ENCODE results near the gene THSD7B. TPM values are rescaled to one million over a fixed set of nuclear protein-coding genes. Genes with fewer than 3 reads are reported as not detected.

THSD7B gene
- total RNA-seq, 1 experiment from 2014 or later = 0.28 TPM

DNA sequence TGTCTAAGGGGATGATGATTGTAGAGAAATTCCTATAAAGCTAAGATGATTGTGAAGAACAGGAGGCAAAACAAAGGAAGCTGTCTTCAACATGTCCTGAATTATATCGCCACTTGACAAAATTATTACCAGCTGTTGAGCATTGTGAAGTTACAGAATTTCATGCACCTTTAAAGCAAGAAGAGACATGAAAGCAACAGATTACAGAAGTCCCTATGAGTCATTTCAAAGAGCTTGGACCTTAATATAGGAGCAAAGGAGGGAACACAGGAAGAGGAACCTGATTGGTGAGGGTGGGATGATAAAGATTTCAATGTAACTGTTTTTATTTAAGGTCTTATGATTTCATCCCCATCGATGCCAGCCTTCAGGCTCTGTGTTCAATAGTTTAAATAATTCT, 672.0 kb downstream of the THSD7B start:
- H3K4me3 ChIP-seq (ENCODE audit: insufficient read depth, low read depth, low read length) = no peak overlapping the region
- no peaks in the 10 kb centered on the region for H3K27me3 ChIP-seq (ENCODE audit: control insufficient read depth, insufficient read depth, low read length)
- H3K36me3 ChIP-seq (replicated peaks; ENCODE audit: control insufficient read depth, insufficient read depth, low read length) = no peaks in the 10 kb centered on the region
- DNase-seq = no peak

DNA sequence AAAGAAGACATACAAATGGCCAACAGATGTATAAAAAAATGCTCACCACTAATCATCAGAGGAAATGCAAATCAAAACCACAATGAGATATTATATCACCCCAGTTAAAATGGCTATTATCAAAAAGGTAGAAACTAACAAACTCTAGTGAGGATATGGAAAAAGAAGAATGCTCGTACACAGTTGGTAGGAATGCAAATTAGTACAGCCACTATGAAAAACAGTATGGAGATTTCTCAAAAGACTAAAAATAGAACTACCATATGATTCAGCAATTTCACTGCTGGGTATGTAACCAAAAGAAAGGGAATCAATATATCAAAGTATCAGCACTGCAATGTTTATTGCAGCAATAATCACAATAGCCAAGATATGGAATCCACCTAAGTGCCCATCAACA, 679.6 kb downstream of the THSD7B start:
- H3K36me3 ChIP-seq (replicated peaks; ENCODE audit: control insufficient read depth, insufficient read depth, low read length) = no peaks in the 10 kb centered on the region
- DNase-seq = no peak
- H3K4me3 ChIP-seq (ENCODE audit: insufficient read depth, low read depth, low read length) = no peak overlapping the region
- no peaks in the 10 kb centered on the region for H3K27me3 ChIP-seq (ENCODE audit: control insufficient read depth, insufficient read depth, low read length)

DNA sequence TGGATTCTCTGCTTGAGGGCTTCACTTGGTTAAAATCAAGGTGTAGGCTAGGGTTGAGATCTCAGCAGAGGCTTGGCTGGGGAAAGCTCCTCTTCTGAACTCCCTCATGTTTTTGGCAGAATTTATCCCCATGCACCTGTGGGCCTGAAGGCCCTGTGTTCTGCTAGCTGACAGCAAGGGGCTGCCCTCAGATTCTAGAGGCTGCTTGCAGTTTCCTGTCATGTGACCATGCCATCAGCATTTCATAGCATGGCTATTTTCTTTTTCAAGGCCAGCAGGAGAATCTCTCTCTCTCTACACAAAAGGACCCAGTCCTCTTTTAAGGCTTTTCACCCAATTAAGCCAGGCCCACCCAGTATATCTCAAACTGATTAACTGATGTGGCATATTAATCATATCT, 684.1 kb downstream of the THSD7B start:
- DNase-seq = no peak
- H3K36me3 ChIP-seq (replicated peaks; ENCODE audit: control insufficient read depth, insufficient read depth, low read length) = no peaks in the 10 kb centered on the region
- no peak overlapping the region for H3K4me3 ChIP-seq (ENCODE audit: insufficient read depth, low read depth, low read length)
- no peaks in the 10 kb centered on the region for H3K27me3 ChIP-seq (ENCODE audit: control insufficient read depth, insufficient read depth, low read length)

GRCh38 chr2:137454886-137455285, 689.5 kb downstream of the THSD7B start:
- Histone ChIP-seq H3K36me3 (replicated peaks; ENCODE audit: control insufficient read depth, insufficient read depth, low read length) (no peaks in the 10 kb centered on the region), H3K4me3 (ENCODE audit: insufficient read depth, low read depth, low read length) (no peak overlapping the region), H3K27me3 (ENCODE audit: control insufficient read depth, insufficient read depth, low read length) (no peaks in the 10 kb centered on the region)
- DNase-seq = no peak

GRCh38 chr2:137467246-137467862, 702.0 kb downstream of the THSD7B start:
- Histone ChIP-seq H3K36me3 (replicated peaks; ENCODE audit: control insufficient read depth, insufficient read depth, low read length) (no peaks in the 10 kb centered on the region), H3K4me3 (ENCODE audit: insufficient read depth, low read depth, low read length) (no peak overlapping the region), H3K27me3 (ENCODE audit: control insufficient read depth, insufficient read depth, low read length) (no peaks in the 10 kb centered on the region)
- peak; percentile 19 for DNase-seq

DNA sequence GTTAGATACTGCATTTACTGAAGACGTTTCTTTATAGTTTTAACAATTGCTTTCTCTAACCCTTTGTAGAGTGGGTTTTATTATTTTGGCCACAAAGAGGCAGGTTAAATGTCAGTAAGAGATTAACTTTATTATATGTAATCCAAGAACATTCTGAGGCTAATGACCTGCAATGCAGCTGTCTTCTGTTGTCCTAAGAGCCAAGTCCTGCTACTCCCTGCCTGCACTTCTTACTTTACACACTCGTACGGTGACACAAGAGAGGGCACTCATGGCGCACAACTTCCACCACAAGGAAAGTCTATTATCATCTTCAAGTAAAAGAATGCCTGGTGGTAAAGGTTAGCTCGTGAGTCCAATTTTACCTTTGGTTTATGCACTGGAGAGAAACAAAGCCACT, 727.9 kb downstream of the THSD7B start:
- H3K27me3 ChIP-seq (ENCODE audit: control insufficient read depth, insufficient read depth, low read length) = no peaks in the 10 kb centered on the region
- no peak overlapping the region for H3K4me3 ChIP-seq (ENCODE audit: insufficient read depth, low read depth, low read length)
- no peak for DNase-seq
- no peaks in the 10 kb centered on the region for H3K36me3 ChIP-seq (replicated peaks; ENCODE audit: control insufficient read depth, insufficient read depth, low read length)

GRCh38 chr2:137500599-137500998, 735.3 kb downstream of the THSD7B start:
- Histone ChIP-seq H3K36me3 (replicated peaks; ENCODE audit: control insufficient read depth, insufficient read depth, low read length) (no peaks in the 10 kb centered on the region), H3K27me3 (ENCODE audit: control insufficient read depth, insufficient read depth, low read length) (no peaks in the 10 kb centered on the region), H3K4me3 (ENCODE audit: insufficient read depth, low read depth, low read length) (no peak overlapping the region)
- DNase-seq = no peak

DNA sequence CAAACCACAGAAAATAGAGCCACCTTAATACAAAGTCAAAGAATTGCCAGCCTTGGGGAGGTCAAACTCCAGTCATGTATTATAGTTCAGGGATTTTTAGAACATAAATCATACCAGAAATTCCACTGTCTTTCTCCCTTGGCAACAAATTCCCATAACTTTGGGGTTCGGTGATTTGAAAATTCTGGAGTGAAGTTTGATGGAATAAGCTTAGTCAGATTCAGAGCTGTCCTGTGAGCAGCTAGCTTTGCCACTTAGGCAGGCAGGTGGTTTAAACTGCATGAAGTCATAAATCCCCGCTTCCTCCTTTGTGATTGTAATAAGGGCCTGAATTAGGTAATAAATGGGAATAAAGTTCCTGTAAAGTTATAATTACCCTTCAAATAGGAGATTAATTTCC, 741.9 kb downstream of the THSD7B start:
- no peaks in the 10 kb centered on the region for H3K36me3 ChIP-seq (replicated peaks; ENCODE audit: control insufficient read depth, insufficient read depth, low read length)
- H3K4me3 ChIP-seq (ENCODE audit: insufficient read depth, low read depth, low read length) = no peak overlapping the region
- no peaks in the 10 kb centered on the region for H3K27me3 ChIP-seq (ENCODE audit: control insufficient read depth, insufficient read depth, low read length)
- DNase-seq = peak; percentile 7

DNA sequence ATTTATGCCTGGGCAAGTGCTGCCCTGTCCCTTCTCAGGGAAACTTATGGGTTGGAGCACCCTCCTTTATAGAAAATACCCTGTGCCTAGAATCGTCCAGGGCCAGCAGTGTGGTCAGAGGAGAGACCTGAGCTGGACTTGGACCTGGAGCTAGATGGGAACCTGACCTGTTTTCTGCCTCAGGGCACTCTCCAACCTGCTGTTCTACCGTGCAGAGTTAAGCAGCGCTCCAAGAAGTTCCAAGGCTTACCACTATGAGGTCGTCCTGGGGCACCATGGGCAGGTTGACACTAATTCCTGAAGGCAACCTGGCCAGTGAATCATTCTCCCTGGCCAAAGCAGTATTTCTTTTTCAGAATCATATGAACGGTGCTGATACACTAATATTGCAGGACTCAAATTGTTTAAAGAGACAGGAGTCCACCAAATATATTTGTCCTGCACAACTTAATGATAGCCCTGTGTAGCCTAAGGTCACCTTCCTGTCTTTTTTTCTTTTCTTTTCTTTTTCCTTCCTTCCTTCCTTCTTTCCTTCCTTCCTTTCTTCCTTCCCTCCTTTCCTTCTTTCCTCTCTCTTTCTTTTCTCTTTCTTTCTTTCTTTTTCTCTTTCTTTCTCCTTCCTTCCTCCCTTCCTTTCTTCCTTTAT, 743.5 kb downstream of the THSD7B start:
- no peaks in the 10 kb centered on the region for H3K36me3 ChIP-seq (replicated peaks; ENCODE audit: control insufficient read depth, insufficient read depth, low read length)
- H3K27me3 ChIP-seq (ENCODE audit: control insufficient read depth, insufficient read depth, low read length) = no peaks in the 10 kb centered on the region
- DNase-seq = no peak
- no peak overlapping the region for H3K4me3 ChIP-seq (ENCODE audit: insufficient read depth, low read depth, low read length)

DNA sequence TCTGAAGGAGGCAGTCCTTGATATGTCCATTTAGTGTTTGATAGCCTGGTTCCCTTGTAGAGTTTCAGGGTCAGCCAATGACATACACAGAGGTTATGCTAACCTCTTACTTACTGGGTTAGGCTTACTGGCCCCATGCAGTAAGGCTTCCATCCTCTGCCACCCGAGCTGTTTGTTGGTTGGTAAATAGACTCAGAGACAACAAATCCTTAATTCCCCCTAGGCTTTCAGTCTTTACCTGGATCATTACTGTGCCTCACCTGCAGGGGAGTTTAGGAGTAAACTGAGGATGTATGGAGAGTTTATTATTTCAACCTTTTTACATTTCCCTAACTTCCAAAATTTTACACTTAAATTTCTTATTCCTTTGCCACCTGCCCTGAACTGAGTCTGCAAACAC, 746.2 kb downstream of the THSD7B start:
- DNase-seq = peak; percentile 9
- H3K27me3 ChIP-seq (ENCODE audit: control insufficient read depth, insufficient read depth, low read length) = no peaks in the 10 kb centered on the region
- no peaks in the 10 kb centered on the region for H3K36me3 ChIP-seq (replicated peaks; ENCODE audit: control insufficient read depth, insufficient read depth, low read length)

DNA sequence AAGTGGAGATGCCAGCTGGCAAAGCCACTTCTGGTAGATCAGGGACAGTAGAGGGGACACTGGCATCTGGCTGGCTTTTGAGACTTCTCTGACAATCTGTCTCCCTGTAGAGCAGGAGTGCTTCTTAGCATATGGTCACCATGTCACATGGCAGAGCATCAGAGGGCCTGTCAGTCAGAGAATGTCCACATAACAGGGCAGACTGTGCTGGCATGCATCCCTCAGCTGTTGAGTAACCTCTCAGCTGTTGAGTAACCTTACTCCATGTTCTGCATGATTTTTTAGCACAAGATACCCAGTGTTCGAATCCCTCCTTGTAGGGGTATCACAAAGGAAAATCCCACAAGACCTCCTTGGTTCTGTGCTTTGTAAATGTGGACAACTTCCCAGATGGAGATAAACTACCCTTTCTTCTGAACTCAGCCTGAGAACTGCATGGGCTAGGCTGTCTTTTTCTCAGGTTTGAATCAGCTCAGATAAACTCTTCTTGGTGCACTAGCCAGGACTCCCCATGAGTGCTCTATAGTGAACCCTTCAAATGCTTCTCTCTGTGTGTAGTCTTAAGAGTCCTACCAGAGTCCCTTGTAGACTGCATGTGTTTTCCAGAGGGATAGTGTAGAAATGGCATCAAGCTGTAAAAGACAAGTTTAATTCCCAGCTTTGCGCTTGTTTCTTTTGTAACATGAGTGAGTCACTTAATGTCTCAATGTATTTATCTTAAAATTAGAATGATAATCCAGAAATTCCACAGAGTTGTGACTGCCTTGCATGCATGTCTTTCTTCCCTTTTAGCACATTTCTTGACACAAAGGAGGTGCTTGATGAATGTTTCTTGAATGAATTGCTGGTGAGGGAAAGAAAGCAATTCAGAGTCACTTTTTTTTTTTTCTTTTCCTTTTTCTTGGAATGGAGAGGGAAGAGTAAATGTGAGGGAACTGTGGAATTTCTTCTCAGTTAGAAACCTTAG, 756.6 kb downstream of the THSD7B start:
- Histone ChIP-seq H3K36me3 (replicated peaks; ENCODE audit: control insufficient read depth, insufficient read depth, low read length) (no peaks in the 10 kb centered on the region), H3K4me3 (ENCODE audit: insufficient read depth, low read depth, low read length) (no peak overlapping the region), H3K27me3 (ENCODE audit: control insufficient read depth, insufficient read depth, low read length) (no peaks in the 10 kb centered on the region)
- DNase-seq = no peak

More for the DNA sequence above, 746.2 kb downstream of the THSD7B start:
- H3K4me3 ChIP-seq (ENCODE audit: insufficient read depth, low read depth, low read length) = no peak overlapping the region

- no peaks in the 10 kb centered on the region for H3K36me3 ChIP-seq (replicated peaks; ENCODE audit: control insufficient read depth, insufficient read depth, low read length)
- no peak for DNase-seq
- H3K27me3 ChIP-seq (ENCODE audit: control insufficient read depth, insufficient read depth, low read length) = no peaks in the 10 kb centered on the region
- no peak overlapping the region for H3K4me3 ChIP-seq (ENCODE audit: insufficient read depth, low read depth, low read length)
These were observed 757.3 kb downstream of the THSD7B start for GRCh38 chr2:137522620-137523011.

- no peak for DNase-seq
- Histone ChIP-seq H3K36me3 (replicated peaks; ENCODE audit: control insufficient read depth, insufficient read depth, low read length) (no peaks in the 10 kb centered on the region), H3K4me3 (ENCODE audit: insufficient read depth, low read depth, low read length) (no peak overlapping the region), H3K27me3 (ENCODE audit: control insufficient read depth, insufficient read depth, low read length) (no peaks in the 10 kb centered on the region)
These were observed 758.6 kb downstream of the THSD7B start for GRCh38 chr2:137523931-137524330.

GRCh38 chr2:137525132-137525531, 759.8 kb downstream of the THSD7B start:
- no peak for DNase-seq
- Histone ChIP-seq H3K27me3 (ENCODE audit: control insufficient read depth, insufficient read depth, low read length) (no peaks in the 10 kb centered on the region), H3K4me3 (ENCODE audit: insufficient read depth, low read depth, low read length) (no peak overlapping the region), H3K36me3 (replicated peaks; ENCODE audit: control insufficient read depth, insufficient read depth, low read length) (no peaks in the 10 kb centered on the region)

Data from H7 (cell line).